CD14-positive monocyte (primary cell): ENCODE measurements around the gene CNTNAP2. TPM values are rescaled to one million over a fixed set of nuclear protein-coding genes. Genes with fewer than 3 reads are reported as not detected.

ENCODE experiments used
- DNase-seq, 3 donors: peaks; one replicate each; pipeline ENCODE4 v3.0.0-alpha.2; 2011 to 2022
- H2AFZ ChIP-seq: 2 replicates; pipeline ENCODE4 v1.6.0; 2012; ENCODE audit warnings: mild to moderate bottlenecking, low read depth, low read length, inconsistent platforms; ENCODE audit not compliant: insufficient read depth, poor library complexity, severe bottlenecking
- H3K27ac ChIP-seq, 2 donors: 1 replicate in 1 of 2; 2 replicates in 1 of 2; pipeline ENCODE4 v1.5.1; 2012 to 2013; ENCODE audit warnings: low read length in 2 of 2, control low read depth in 1 of 2, inconsistent platforms in 1 of 2, low read depth in 1 of 2, mild to moderate bottlenecking in 1 of 2
- H3K27me3 ChIP-seq, 2 donors: one replicate each; pipeline versions ENCODE4 v1.6.0 to v1.6.1; 2011 to 2013; ENCODE audit warnings: low read length in 2 of 2; ENCODE audit not compliant: control insufficient read depth in 2 of 2, insufficient read depth in 2 of 2
- H3K36me3 ChIP-seq, 2 donors: replicated peaks in 1 of 2; 1 replicate in 1 of 2; 2 replicates in 1 of 2; pipeline versions ENCODE4 v1.5.1 to v1.6.1; 2012 to 2013; ENCODE audit warnings: low read length in 2 of 2, control low read depth in 1 of 2, inconsistent platforms in 1 of 2, mild to moderate bottlenecking in 1 of 2; ENCODE audit not compliant: insufficient read depth in 2 of 2, control insufficient read depth in 1 of 2
- H3K4me1 ChIP-seq, 2 donors: 1 replicate in 1 of 2; 2 replicates in 1 of 2; pipeline versions ENCODE4 v1.5.1 to v1.6.1; 2012 to 2013; ENCODE audit warnings: low read length in 2 of 2, control low read depth in 1 of 2, inconsistent platforms in 1 of 2, mild to moderate bottlenecking in 1 of 2, moderate library complexity in 1 of 2; ENCODE audit not compliant: insufficient read depth in 2 of 2, control insufficient read depth in 1 of 2
- H3K4me2 ChIP-seq: replicated peaks from 2 replicates; pipeline ENCODE3; 2012; ENCODE audit warnings: low read length, moderate library complexity, mild to moderate bottlenecking; ENCODE audit not compliant: poor library complexity, severe bottlenecking; ENCODE audit errors: extremely low read depth
- H3K4me3 ChIP-seq, 3 experiments: fragments of 200-600 bp in 1 of 3; sonication (generic) in 1 of 3; replicated peaks in 1 of 3; 1 replicate in 2 of 3; 2 replicates in 1 of 3; pipeline ENCODE4 v1.5.1; 2011 to 2013; ENCODE audit warnings: low read length in 3 of 3, mild to moderate bottlenecking in 3 of 3, control low read depth in 2 of 3, low read depth in 2 of 3, inconsistent platforms in 1 of 3, moderate library complexity in 1 of 3
- H3K79me2 ChIP-seq: 2 replicates; pipeline ENCODE4 v1.6.0; 2012; ENCODE audit warnings: mild to moderate bottlenecking, control low read depth, inconsistent platforms, low read length, moderate library complexity; ENCODE audit not compliant: insufficient read depth
- H3K9ac ChIP-seq: 2 replicates; pipeline ENCODE4 v1.6.0; 2017; ENCODE audit warnings: low read length, mild to moderate bottlenecking; ENCODE audit not compliant: insufficient read depth, poor library complexity, severe bottlenecking
- H3K9me3 ChIP-seq, 2 donors: replicated peaks in 1 of 2; 1 replicate in 1 of 2; 2 replicates in 1 of 2; pipeline versions ENCODE4 v1.5.1 to v1.6.1; 2012 to 2013; ENCODE audit warnings: low read length in 2 of 2, control low read depth in 1 of 2; ENCODE audit not compliant: control insufficient read depth in 1 of 2, insufficient read depth in 1 of 2
- H4K20me1 ChIP-seq: 2 replicates; pipeline ENCODE4 v1.6.0; 2012; ENCODE audit warnings: mild to moderate bottlenecking, low read length, control low read depth, moderate library complexity; ENCODE audit not compliant: insufficient read depth
- H3K27ac Mint-ChIP-seq, 7 donors: one replicate each; pipeline ENCODE4 v1.8.0; 2020; ENCODE audit warnings: mild to moderate bottlenecking in 7 of 7, mixed read lengths in 7 of 7, moderate library complexity in 6 of 7, inconsistent platforms in 2 of 7
- H3K27me3 Mint-ChIP-seq, 3 donors: one replicate each; pipeline ENCODE4 v1.8.0; 2021 to 2022; ENCODE audit warnings: low read depth in 3 of 3, mild to moderate bottlenecking in 3 of 3, mixed read lengths in 3 of 3, moderate library complexity in 3 of 3, inconsistent platforms in 1 of 3
- H3K36me3 Mint-ChIP-seq, 2 donors: one replicate each; pipeline ENCODE4 v1.8.0; 2020; ENCODE audit warnings: mixed read lengths in 2 of 2, inconsistent platforms in 1 of 2, mild to moderate bottlenecking in 1 of 2
- H3K4me1 Mint-ChIP-seq: one replicate; pipeline ENCODE4 v1.8.0; 2020; ENCODE audit warnings: mild to moderate bottlenecking, mixed read lengths
- H3K4me3 Mint-ChIP-seq, 2 donors: one replicate each; pipeline ENCODE4 v1.8.0; 2020; ENCODE audit warnings: mild to moderate bottlenecking in 2 of 2, mixed read lengths in 2 of 2, moderate library complexity in 1 of 2
- H3K9me3 Mint-ChIP-seq, 7 donors: one replicate each; pipeline ENCODE4 v1.8.0; 2020 to 2022; ENCODE audit warnings: mixed read lengths in 7 of 7, mild to moderate bottlenecking in 6 of 7, moderate library complexity in 6 of 7, inconsistent platforms in 2 of 7
- WGBS: methylation state at CpG from one replicate; pipeline ENCODE4 v1.1.5; 2013; ENCODE audit warnings: missing lambda C conversion rate; ENCODE audit not compliant: insufficient coverage; 5-methylcytosine and 5-hydroxymethylcytosine counted together
- intact Hi-C, 2 donors: fragments of 100-400 bp; cut with micrococcal nuclease; formaldehyde crosslinking; loops; one replicate each; pipeline versions ENCODE4 v1.15.0 to v1.15.1; 2023
- polyA plus RNA-seq, 3 donors: library from polyadenylated mRNA; depleted of rRNA in 1 of 3; unstranded in 2 of 3; stranded (reverse) in 1 of 3; fragments of 300-500 nt in 2 of 3; fragments of >200 nt in 1 of 3; fragmentation: Illumina TruSeq in 2 of 3; gene quantifications; 1 replicate in 2 of 3; 2 replicates in 1 of 3; pipeline ENCODE4 v1.2.3, GENCODE V29; 2012 to 2021
- TF ChIP-seq, protein P1 (sequence below): fragments of 200-600 bp; IDR thresholded peaks from one replicate; pipeline ENCODE4 v1.8.0; 2022; ENCODE audit warnings: antibody characterized with exemption, mild to moderate bottlenecking

The CNTNAP2 gene
- polyA plus RNA-seq, 3 donors, result 0.01 TPM; not detected in 2

DNA sequence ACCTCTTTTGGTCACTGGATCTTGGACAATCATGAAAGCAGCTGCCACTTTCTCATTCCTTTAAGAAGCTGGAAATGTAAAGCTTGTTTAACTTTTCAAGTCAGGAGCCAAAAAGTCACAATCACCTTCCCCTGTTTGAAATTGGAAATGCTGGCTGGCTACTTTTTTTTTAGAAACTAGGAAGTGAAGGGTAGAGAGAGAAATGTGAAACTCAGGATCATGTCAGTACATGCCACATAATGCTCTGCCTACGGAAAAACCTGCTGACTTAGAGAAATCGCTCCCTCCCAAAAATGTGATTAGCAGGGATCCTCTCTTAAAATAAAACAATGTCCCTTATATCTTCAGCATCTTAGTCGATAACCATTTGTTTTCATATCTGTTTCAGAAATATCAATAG lies 2285.6 kb downstream of the CNTNAP2 start:
- Histone ChIP-seq H3K4me3 (no peak overlapping the region), H2AFZ (no peak overlapping the region), H3K4me2 (no peak overlapping the region), H3K4me1 (no peaks in the 10 kb centered on the region), H3K27ac (no peak overlapping the region), H4K20me1 (no peaks in the 10 kb centered on the region), H3K9me3 (no peaks in the 10 kb centered on the region), H3K27me3 (peaks cover 0 to 2% of the 10 kb centered on the region in 2 donors), H3K36me3 (no peaks in the 10 kb centered on the region), H3K79me2 (no peaks in the 10 kb centered on the region), H3K9ac (no peak overlapping the region)
- Mint-ChIP-seq H3K27ac (no peak overlapping the region), H3K9me3 (peaks cover 0 to 3% (median 1%) of the 10 kb centered on the region in 7 donors), H3K27me3 (peaks cover 2 to 16% (median 9%) of the 10 kb centered on the region in 3 donors), H3K36me3 (no peaks in the 10 kb centered on the region), H3K4me3 (no peak overlapping the region), H3K4me1 (no peaks in the 10 kb centered on the region)
- TF ChIP-seq, protein P1, sequence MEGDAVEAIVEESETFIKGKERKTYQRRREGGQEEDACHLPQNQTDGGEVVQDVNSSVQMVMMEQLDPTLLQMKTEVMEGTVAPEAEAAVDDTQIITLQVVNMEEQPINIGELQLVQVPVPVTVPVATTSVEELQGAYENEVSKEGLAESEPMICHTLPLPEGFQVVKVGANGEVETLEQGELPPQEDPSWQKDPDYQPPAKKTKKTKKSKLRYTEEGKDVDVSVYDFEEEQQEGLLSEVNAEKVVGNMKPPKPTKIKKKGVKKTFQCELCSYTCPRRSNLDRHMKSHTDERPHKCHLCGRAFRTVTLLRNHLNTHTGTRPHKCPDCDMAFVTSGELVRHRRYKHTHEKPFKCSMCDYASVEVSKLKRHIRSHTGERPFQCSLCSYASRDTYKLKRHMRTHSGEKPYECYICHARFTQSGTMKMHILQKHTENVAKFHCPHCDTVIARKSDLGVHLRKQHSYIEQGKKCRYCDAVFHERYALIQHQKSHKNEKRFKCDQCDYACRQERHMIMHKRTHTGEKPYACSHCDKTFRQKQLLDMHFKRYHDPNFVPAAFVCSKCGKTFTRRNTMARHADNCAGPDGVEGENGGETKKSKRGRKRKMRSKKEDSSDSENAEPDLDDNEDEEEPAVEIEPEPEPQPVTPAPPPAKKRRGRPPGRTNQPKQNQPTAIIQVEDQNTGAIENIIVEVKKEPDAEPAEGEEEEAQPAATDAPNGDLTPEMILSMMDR, result no peak
- WGBS, result no CpG with 5 or more reads among the region's 3 CpGs
- no peak for DNase-seq
- intact Hi-C loops, result no loop called here

DNA sequence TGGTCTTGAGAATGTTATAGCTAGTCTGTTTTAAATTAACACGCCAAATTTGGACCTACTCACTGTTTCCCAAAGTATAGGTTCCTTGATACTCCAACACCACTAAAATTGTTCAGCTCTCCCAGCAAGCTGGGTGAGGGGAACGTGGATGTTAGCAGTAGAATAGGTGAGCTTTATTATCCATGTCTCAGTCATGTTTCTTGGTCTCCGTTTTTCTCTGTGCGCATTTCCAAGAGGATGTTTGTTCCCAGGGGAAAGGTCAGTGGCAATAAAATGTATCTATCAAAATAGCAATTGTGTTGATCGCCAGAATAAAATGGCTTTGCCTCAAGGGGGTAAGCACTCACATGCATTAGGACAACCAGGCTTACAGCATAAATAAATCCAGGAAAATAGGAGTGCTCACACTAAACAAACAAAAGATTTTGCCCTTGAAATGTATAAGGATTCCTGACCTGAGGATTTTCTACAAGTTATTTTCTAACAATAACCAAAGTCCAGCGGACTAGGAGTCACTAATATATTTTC lies 2286.9 kb downstream of the CNTNAP2 start:
- 100% methylated on average over 2 of the region's 6 CpGs for WGBS
- peaks cover 2 to 14% (median 2%) of the 10 kb centered on the region in 3 donors for H3K27me3 Mint-ChIP-seq

More for the DNA sequence above, 2286.9 kb downstream of the CNTNAP2 start:
- H3K27ac Mint-ChIP-seq, result no peak overlapping the region
- H3K27ac ChIP-seq, result no peak overlapping the region
- intact Hi-C loops, result no loop called here
- no peak overlapping the region for H3K4me3 ChIP-seq
- TF ChIP-seq, protein P1, result no peak
- no peaks in the 10 kb centered on the region for H3K4me1 ChIP-seq
- no peak overlapping the region for H2AFZ ChIP-seq
- H3K4me3 Mint-ChIP-seq, result no peak overlapping the region
- H3K9ac ChIP-seq, result no peak overlapping the region
- H3K36me3 Mint-ChIP-seq, result no peaks in the 10 kb centered on the region
- H3K4me2 ChIP-seq, result no peak overlapping the region
- H3K9me3 ChIP-seq, result no peaks in the 10 kb centered on the region
- H3K79me2 ChIP-seq, result no peaks in the 10 kb centered on the region
- no peaks in the 10 kb centered on the region for H3K27me3 ChIP-seq
- H4K20me1 ChIP-seq, result no peaks in the 10 kb centered on the region
- peaks cover 0 to 3% (median 1%) of the 10 kb centered on the region in 7 donors for H3K9me3 Mint-ChIP-seq
- H3K4me1 Mint-ChIP-seq, result no peaks in the 10 kb centered on the region
- no peaks in the 10 kb centered on the region for H3K36me3 ChIP-seq
- no peak for DNase-seq
